MM.1S (cell line): Measurements from ENCODE around the gene MESD.

Experiments used
- DNase-seq: peaks from one replicate; pipeline ENCODE4 v3.0.0-alpha.2; 2015
- H2AFZ ChIP-seq: fragments of 300-600 bp; sonication (generic); 2 replicates; pipeline ENCODE4 v1.6.0; 2016; ENCODE audit warnings: antibody characterized with exemption, low read length
- H3F3A ChIP-seq: fragments of 300-600 bp; sonication (generic); 2 replicates; pipeline ENCODE4 v1.6.1; 2016; ENCODE audit warnings: mild to moderate bottlenecking, antibody characterized with exemption, low read length, moderate library complexity, mixed read lengths; ENCODE audit not compliant: insufficient read depth
- H3K27ac ChIP-seq: fragments of 300-600 bp; sonication (generic); 2 replicates; pipeline ENCODE4 v1.5.1; 2016; ENCODE audit warnings: mild to moderate bottlenecking, low read length
- H3K27me3 ChIP-seq: fragments of 300-600 bp; sonication (generic); replicated peaks from 2 replicates; pipeline ENCODE4 v1.6.0; 2016; ENCODE audit warnings: low read length; ENCODE audit not compliant: insufficient read depth
- H3K36me3 ChIP-seq: fragments of 300-600 bp; sonication (generic); replicated peaks from 2 replicates; pipeline ENCODE4 v1.6.1; 2016; ENCODE audit warnings: mild to moderate bottlenecking, low read length, mixed read lengths; ENCODE audit not compliant: insufficient read depth
- H3K4me1 ChIP-seq: fragments of 300-600 bp; sonication (generic); 2 replicates; pipeline ENCODE4 v1.6.1; 2016; ENCODE audit warnings: low read length, mixed read lengths
- H3K4me2 ChIP-seq: fragments of 300-600 bp; sonication (generic); 2 replicates; pipeline ENCODE4 v1.6.0; 2016; ENCODE audit warnings: low read depth, low read length
- H3K4me3 ChIP-seq: fragments of 300-600 bp; sonication (generic); 2 replicates; pipeline ENCODE4 v1.5.1; 2016; ENCODE audit warnings: low read length, mixed read lengths
- H3K79me2 ChIP-seq: fragments of 300-600 bp; sonication (generic); 2 replicates; pipeline ENCODE4 v1.6.1; 2016; ENCODE audit warnings: mixed run types, low read length, mixed read lengths
- H3K9ac ChIP-seq: fragments of 300-600 bp; sonication (generic); 2 replicates; pipeline ENCODE4 v1.6.1; 2016; ENCODE audit warnings: low read length, mixed read lengths
- H3K9me2 ChIP-seq: fragments of 300-600 bp; sonication (generic); replicated peaks from 2 replicates; pipeline ENCODE4 v1.6.1; 2016; ENCODE audit warnings: mild to moderate bottlenecking, low read length, mixed read lengths; ENCODE audit not compliant: insufficient read depth
- H3K9me3 ChIP-seq: fragments of 300-600 bp; sonication (generic); replicated peaks from 2 replicates; pipeline ENCODE4 v1.6.1; 2016; ENCODE audit warnings: mild to moderate bottlenecking, low read length, mixed read lengths; ENCODE audit not compliant: insufficient read depth
- H4K20me1 ChIP-seq: fragments of 300-600 bp; sonication (generic); 2 replicates; pipeline ENCODE4 v1.6.1; 2016; ENCODE audit warnings: mild to moderate bottlenecking, low read length, moderate library complexity, mixed read lengths; ENCODE audit not compliant: insufficient read depth
- CTCF ChIP-seq: fragments of 300-600 bp; sonication (generic); IDR thresholded peaks from 2 replicates; pipeline ENCODE4 v1.5.1; 2016; ENCODE audit warnings: antibody characterized with exemption, low read length, mixed read lengths
- EZH2 ChIP-seq: fragments of 300-600 bp; sonication (generic); optimal IDR thresholded peaks from 2 replicates; pipeline ENCODE3; 2017; ENCODE audit warnings: low read depth, mild to moderate bottlenecking, antibody characterized with exemption, low read length, mixed read lengths
- EZH2phosphoT487 ChIP-seq: fragments of 300-600 bp; sonication (generic); IDR thresholded peaks from 2 replicates; pipeline ENCODE4 v1.6.1; 2018; ENCODE audit warnings: antibody characterized with exemption, low read length

MESD gene

GRCh38 chr15:80946576-80946975, 43.0 kb downstream of the MESD start:
- Histone ChIP-seq H2AFZ (no peak overlapping the region), H3K9me2 (no peaks in the 10 kb centered on the region), H3K9me3 (no peaks in the 10 kb centered on the region), H3K27me3 (no peaks in the 10 kb centered on the region), H3K4me1 (no peaks in the 10 kb centered on the region), H3F3A (no peaks in the 10 kb centered on the region), H3K79me2 (no peaks in the 10 kb centered on the region), H3K36me3 (no peaks in the 10 kb centered on the region), H3K27ac (no peak overlapping the region), H3K4me2 (no peak overlapping the region), H3K4me3 (no peak overlapping the region), H3K9ac (no peak overlapping the region), H4K20me1 (no peaks in the 10 kb centered on the region)
- no peak for TF ChIP-seq EZH2phosphoT487
- no peak for TF ChIP-seq EZH2
- TF ChIP-seq CTCF, result no peak
- DNase-seq, result no peak

- H3F3A ChIP-seq, result no peaks in the 10 kb centered on the region
Measured at GRCh38 chr15:80945605-80946004, 44.0 kb downstream of the MESD start.

GRCh38 chr15:80944818-80945217, 44.8 kb downstream of the MESD start:
- H3K9me3 ChIP-seq, result no peaks in the 10 kb centered on the region
- no peak overlapping the region for H3K4me3 ChIP-seq
- no peaks in the 10 kb centered on the region for H3K36me3 ChIP-seq
- no peak overlapping the region for H3K9ac ChIP-seq
- H3K79me2 ChIP-seq, result no peaks in the 10 kb centered on the region
- no peak overlapping the region for H3K4me2 ChIP-seq
- no peak overlapping the region for H3K27ac ChIP-seq
- H2AFZ ChIP-seq, result no peak overlapping the region
- no peaks in the 10 kb centered on the region for H3K4me1 ChIP-seq
- H3F3A ChIP-seq, result no peaks in the 10 kb centered on the region
- H4K20me1 ChIP-seq, result no peaks in the 10 kb centered on the region
- no peak for DNase-seq
- TF ChIP-seq CTCF, result no peak
- TF ChIP-seq EZH2, result no peak
- no peak for TF ChIP-seq EZH2phosphoT487
- no peaks in the 10 kb centered on the region for H3K27me3 ChIP-seq
- H3K9me2 ChIP-seq, result no peaks in the 10 kb centered on the region

More at GRCh38 chr15:80945605-80946004, 44.0 kb downstream of the MESD start:
- Histone ChIP-seq H3K9me2 (no peaks in the 10 kb centered on the region), H3K79me2 (no peaks in the 10 kb centered on the region), H3K27me3 (no peaks in the 10 kb centered on the region), H3K27ac (no peak overlapping the region), H3K9ac (no peak overlapping the region), H3K4me2 (no peak overlapping the region), H3K4me3 (no peak overlapping the region), H3K9me3 (no peaks in the 10 kb centered on the region), H3K4me1 (no peaks in the 10 kb centered on the region), H3K36me3 (no peaks in the 10 kb centered on the region), H2AFZ (no peak overlapping the region), H4K20me1 (no peaks in the 10 kb centered on the region)
- no peak for DNase-seq
- TF ChIP-seq EZH2 (no peak), EZH2phosphoT487 (no peak), CTCF (no peak)
